ENCODE results near the gene ASPN. TPM values are rescaled to one million over a fixed set of nuclear protein-coding genes. Genes with fewer than 3 reads are reported as not detected.

Gene ASPN
- total and polyA plus RNA-seq, 4 donors = 6.4 to 11.4 (median 6.9) TPM

DNA sequence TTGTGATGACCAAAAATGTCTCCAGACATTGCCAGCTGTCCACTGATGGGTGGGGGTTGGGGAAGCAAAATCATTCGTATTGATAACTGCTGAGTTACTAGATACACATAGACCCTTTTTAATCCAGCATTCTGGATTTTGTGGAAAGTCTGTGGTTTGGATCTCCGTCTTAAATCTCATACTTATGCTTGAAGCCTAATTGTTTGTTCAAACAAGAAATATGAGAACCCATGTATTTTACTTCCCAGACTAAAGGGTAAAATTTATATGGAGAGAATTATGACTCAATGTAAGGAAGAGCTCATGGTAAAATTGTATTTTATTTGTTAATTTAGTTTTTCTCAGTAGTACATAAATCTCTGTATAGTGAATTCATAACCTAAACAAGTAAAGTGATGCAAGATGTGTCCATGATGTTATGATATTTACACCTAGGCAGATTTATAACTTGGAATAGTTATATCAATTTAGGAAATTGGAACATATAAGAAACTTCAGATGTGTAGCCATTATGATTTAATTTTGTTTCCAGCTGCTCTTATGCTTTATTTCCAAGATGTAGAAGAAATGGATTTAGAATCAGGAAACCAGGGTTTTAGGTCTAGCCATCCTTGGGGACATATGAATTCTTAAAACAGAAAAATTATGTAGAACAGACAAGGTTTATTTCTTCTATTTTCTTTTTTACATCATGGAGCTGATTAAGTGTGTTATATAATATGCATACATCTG lies 73.4 kb downstream of the ASPN start (continued):
- TF ChIP-seq, protein P1, sequence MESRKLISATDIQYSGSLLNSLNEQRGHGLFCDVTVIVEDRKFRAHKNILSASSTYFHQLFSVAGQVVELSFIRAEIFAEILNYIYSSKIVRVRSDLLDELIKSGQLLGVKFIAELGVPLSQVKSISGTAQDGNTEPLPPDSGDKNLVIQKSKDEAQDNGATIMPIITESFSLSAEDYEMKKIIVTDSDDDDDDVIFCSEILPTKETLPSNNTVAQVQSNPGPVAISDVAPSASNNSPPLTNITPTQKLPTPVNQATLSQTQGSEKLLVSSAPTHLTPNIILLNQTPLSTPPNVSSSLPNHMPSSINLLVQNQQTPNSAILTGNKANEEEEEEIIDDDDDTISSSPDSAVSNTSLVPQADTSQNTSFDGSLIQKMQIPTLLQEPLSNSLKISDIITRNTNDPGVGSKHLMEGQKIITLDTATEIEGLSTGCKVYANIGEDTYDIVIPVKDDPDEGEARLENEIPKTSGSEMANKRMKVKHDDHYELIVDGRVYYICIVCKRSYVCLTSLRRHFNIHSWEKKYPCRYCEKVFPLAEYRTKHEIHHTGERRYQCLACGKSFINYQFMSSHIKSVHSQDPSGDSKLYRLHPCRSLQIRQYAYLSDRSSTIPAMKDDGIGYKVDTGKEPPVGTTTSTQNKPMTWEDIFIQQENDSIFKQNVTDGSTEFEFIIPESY (IDR thresholded peaks at IDR 0.05) = no peak
- TF ChIP-seq, protein P2, sequence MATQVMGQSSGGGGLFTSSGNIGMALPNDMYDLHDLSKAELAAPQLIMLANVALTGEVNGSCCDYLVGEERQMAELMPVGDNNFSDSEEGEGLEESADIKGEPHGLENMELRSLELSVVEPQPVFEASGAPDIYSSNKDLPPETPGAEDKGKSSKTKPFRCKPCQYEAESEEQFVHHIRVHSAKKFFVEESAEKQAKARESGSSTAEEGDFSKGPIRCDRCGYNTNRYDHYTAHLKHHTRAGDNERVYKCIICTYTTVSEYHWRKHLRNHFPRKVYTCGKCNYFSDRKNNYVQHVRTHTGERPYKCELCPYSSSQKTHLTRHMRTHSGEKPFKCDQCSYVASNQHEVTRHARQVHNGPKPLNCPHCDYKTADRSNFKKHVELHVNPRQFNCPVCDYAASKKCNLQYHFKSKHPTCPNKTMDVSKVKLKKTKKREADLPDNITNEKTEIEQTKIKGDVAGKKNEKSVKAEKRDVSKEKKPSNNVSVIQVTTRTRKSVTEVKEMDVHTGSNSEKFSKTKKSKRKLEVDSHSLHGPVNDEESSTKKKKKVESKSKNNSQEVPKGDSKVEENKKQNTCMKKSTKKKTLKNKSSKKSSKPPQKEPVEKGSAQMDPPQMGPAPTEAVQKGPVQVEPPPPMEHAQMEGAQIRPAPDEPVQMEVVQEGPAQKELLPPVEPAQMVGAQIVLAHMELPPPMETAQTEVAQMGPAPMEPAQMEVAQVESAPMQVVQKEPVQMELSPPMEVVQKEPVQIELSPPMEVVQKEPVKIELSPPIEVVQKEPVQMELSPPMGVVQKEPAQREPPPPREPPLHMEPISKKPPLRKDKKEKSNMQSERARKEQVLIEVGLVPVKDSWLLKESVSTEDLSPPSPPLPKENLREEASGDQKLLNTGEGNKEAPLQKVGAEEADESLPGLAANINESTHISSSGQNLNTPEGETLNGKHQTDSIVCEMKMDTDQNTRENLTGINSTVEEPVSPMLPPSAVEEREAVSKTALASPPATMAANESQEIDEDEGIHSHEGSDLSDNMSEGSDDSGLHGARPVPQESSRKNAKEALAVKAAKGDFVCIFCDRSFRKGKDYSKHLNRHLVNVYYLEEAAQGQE (IDR thresholded peaks at IDR 0.05) = no peak
- TF ChIP-seq EGR1 (IDR thresholded peaks at IDR 0.05; ENCODE audit: low read depth in 2 of 2) (no peak), JUND (IDR thresholded peaks at IDR 0.05) (no peak), HNF4G (IDR thresholded peaks at IDR 0.05) (no peak), SP1 (IDR thresholded peaks at IDR 0.05) (no peak)
- TF ChIP-seq, protein P3, sequence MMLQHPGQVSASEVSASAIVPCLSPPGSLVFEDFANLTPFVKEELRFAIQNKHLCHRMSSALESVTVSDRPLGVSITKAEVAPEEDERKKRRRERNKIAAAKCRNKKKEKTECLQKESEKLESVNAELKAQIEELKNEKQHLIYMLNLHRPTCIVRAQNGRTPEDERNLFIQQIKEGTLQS (IDR thresholded peaks at IDR 0.05) = no peak

DNA sequence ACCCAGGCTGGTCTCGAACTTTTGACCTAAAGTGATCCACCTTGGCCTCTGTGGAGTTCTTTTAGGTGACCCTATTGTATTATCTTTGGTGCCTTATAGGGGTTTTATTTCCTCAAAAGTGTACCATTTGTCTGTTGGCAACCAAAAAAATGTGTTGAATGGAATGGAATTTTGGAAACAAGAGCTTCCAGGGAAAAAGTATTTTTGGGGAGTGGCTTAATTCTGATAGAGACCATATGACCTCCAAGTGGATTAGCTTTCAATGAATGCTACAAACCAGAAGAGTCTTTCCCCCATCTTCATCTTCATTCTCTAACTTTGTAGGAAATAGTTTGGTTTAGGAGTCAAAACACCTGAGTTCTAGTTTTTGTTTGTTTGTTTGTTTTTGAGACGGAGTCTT lies 74.5 kb downstream of the ASPN start:
- DNase-seq (ENCODE audit: low spot score) = no peak
- Histone ChIP-seq H3K4me3 (ENCODE audit: low read depth in 1 of 3, low read length in 3 of 3) (no peak overlapping the region), H3K9me3 (ENCODE audit: control insufficient read depth in 4 of 4, low read length in 3 of 4) (no peaks in the 10 kb centered on the region), H3K4me1 (ENCODE audit: control insufficient read depth in 4 of 4, insufficient read depth in 4 of 4, low read length in 3 of 4) (no peaks in the 10 kb centered on the region), H3K27ac (ENCODE audit: low read depth in 1 of 2, low read length in 2 of 2) (no peak overlapping the region), H3K27me3 (ENCODE audit: control insufficient read depth in 4 of 4, insufficient read depth in 4 of 4, low read length in 3 of 4) (no peaks in the 10 kb centered on the region), H3K9ac (ENCODE audit: low read depth in 1 of 2, low read length in 2 of 2) (no peak overlapping the region), H3K36me3 (ENCODE audit: control insufficient read depth in 4 of 4, insufficient read depth in 3 of 4, low read depth in 1 of 4, low read length in 3 of 4) (no peaks in the 10 kb centered on the region)
- WGBS = 94% methylated on average over 2 of the region's 2 CpGs
- TF ChIP-seq, protein P2 (IDR thresholded peaks at IDR 0.05) = no peak
- TF ChIP-seq FOXA1 (IDR thresholded peaks at IDR 0.05) (no peak), FOXA2 (IDR thresholded peaks at IDR 0.05) (no peak), RAD21 (IDR thresholded peaks at IDR 0.05) (no peak), HNF4G (IDR thresholded peaks at IDR 0.05) (no peak), RXRA (IDR thresholded peaks at IDR 0.05) (no peak), TAF1 (conservative IDR thresholded peaks at IDR 0.05) (no peak), GABPA (IDR thresholded peaks at IDR 0.05 in 1 of 2, conservative IDR thresholded peaks at IDR 0.05 in 1 of 2) (no peak), EGR1 (IDR thresholded peaks at IDR 0.05; ENCODE audit: low read depth in 2 of 2) (no peak), HNF4A (conservative IDR thresholded peaks at IDR 0.05) (no peak), SP1 (IDR thresholded peaks at IDR 0.05) (no peak)
- TF ChIP-seq, protein P4, sequence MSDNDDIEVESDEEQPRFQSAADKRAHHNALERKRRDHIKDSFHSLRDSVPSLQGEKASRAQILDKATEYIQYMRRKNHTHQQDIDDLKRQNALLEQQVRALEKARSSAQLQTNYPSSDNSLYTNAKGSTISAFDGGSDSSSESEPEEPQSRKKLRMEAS (IDR thresholded peaks at IDR 0.05) = no peak
- TF ChIP-seq, protein P3 (IDR thresholded peaks at IDR 0.05) = no peak

Measured in liver (tissue), 9 donors.